Pancreas (tissue), 10 donors: ENCODE results near the gene RNF169. TPM values are rescaled to one million over a fixed set of nuclear protein-coding genes. Genes with fewer than 3 reads are reported as not detected.
A peak's percentile ranks its signal among the peaks of the same experiment; 100 is the strongest.

Experiments
- ATAC-seq, 4 donors: fragments of 200-7000 bp; cut with Tn5 transposase; one replicate each; pipeline versions ENCODE4 v1.8.0 to v1.9.1; 2020; ENCODE audit warnings: mild to moderate bottlenecking in 4 of 4, moderate library complexity in 4 of 4
- DNase-seq, 6 donors: peaks; one replicate each; pipeline ENCODE4 v3.0.0-alpha.2; 2020
- FAIRE-seq: peaks from 2 replicates; lab custom pipeline; 2012; peaks lifted over from hg19 to GRCh38; lab: Jason Lieb, UNC
- H3K27ac ChIP-seq, 4 donors: fragments of 200-600 bp; sonication (generic); 1 replicate in 3 of 4; 2 replicates in 1 of 4; pipeline versions ENCODE4 v1.5.0 to v1.8.0; 2020
- H3K27me3 ChIP-seq, 4 donors: fragments of 200-600 bp; one replicate each; pipeline ENCODE4 v1.8.0; 2021
- H3K36me3 ChIP-seq, 3 donors: fragments of 200-600 bp; sonication (generic) in 1 of 3; one replicate each; pipeline versions ENCODE4 v1.5.0 to v1.8.0; 2020 to 2021
- H3K4me1 ChIP-seq, 3 donors: fragments of 200-600 bp; one replicate each; pipeline ENCODE4 v1.8.0; 2021
- H3K4me3 ChIP-seq, 4 donors: fragments of 200-600 bp; sonication (generic) in 2 of 4; one replicate each; pipeline versions ENCODE4 v1.5.0 to v1.8.0; 2020 to 2021
- H3K9me3 ChIP-seq, 4 donors: fragments of 200-600 bp; one replicate each; pipeline ENCODE4 v1.8.0; 2021
- WGBS, 2 donors: extraction: QIAGEN DNeasy Blood & Tissue Kit; methylation state at CpG; one replicate each; pipeline ENCODE4 v1.1.7; 2013; 5-methylcytosine and 5-hydroxymethylcytosine counted together
- intact Hi-C, 3 donors: fragments of 100-400 bp; cut with DNase I; formaldehyde crosslinking; loops; one replicate each; pipeline versions ENCODE4 v1.11.1 to v1.14.2; 2022
- polyA plus RNA-seq, 2 donors: library from polyadenylated mRNA; stranded (reverse); fragments of 200-250 nt; gene quantifications; one replicate each; pipeline ENCODE4 v1.2.3, GENCODE V29; 2013
- total RNA-seq, 6 donors: library from RNA; stranded (reverse); fragmentation: NEBNext Ultra II Directional in 4 of 6; extraction: Animal tissue kit (Norgen Biotek cat#: 25700) in 4 of 6; gene quantifications; one replicate each; pipeline versions ENCODE4 v1.2.1 to v1.2.4, GENCODE V29; 2021 to 2023
- TF ChIP-seq, protein P1 (sequence below), 4 donors: fragments of 200-600 bp; sonication (generic) in 3 of 4; IDR thresholded peaks; one replicate each; pipeline versions ENCODE4 v1.5.0 to v1.8.0; 2021; ENCODE audit warnings: antibody characterized with exemption in 4 of 4
- donor health status: healthy with polysubstance abuse.
- donor health status: DM: no; HTN: no; CAD: no; lungs with moderate emphysema.
- donor health status: DM: no; HTN: no; CAD: no.
- donor health status: control.
- donor health status: control.
- donor health status: Bipolar disorder and iron deficiency.
- donor health status: DM: yes; HTN: yes; CAD: no.
- donor health status: DM: no; HTN: no; CAD: no.
- donor health status: DM: no; HTN: no; CAD: no.
- donor health status: DM: yes; HTN: yes; CAD: no.

The RNF169 gene
- total and polyA plus RNA-seq, 8 donors, result 2.3 to 12.0 (median 6.9) TPM

DNA sequence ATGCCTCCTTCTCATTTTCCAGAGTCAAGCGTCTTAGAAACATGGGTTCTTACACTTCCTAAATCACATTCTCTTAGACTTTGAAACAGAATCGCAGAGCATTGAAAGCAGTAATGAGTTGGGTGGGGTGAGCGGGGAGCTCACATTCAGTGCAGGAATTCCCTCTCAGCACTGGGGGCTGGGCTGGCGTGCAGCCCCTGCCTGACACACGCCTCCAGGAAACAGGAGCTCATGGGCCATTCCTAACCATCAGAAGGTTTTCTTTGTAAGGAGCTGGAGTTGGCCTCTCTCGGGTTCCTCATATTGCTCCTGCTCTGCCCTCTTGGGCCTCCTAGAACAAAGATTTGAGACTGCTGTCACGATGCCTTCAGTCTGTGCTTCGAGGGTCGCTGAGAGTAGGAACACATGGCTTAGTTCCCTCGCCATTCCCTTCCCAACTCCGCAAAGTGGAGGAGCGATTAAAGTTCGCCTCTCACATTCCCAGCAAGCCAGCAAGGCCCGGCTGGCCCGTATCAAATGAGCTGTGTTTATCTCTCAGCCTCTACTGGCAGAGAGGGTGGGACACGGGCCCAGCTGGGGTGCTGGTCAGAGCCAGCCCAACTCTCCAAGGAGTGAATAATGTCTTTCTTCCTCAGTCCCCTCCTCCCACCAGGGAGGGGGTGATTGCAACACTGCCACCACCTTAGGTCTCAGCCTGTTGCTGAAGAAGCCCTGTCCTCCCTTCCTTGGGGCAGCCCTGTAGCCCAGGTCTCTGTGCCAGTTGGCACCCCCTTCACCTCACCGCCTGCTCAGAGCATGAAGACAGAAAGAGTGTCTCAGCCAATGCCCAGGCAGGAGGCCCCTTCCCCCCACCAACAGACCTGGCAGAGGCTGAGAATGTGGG, 27.8 kb upstream of the RNF169 start:
- whole genome bisulfite sequencing, 2 donors, result 64 to 67% methylated on average over 17 of the region's 17 CpGs
- intact Hi-C loops, result loop anchor here in 1 of 3 donors (10.0 kb wide), 1 partner anchor 86 kb away; no protein-coding TSS in a partner anchor
- TF ChIP-seq, protein P1, sequence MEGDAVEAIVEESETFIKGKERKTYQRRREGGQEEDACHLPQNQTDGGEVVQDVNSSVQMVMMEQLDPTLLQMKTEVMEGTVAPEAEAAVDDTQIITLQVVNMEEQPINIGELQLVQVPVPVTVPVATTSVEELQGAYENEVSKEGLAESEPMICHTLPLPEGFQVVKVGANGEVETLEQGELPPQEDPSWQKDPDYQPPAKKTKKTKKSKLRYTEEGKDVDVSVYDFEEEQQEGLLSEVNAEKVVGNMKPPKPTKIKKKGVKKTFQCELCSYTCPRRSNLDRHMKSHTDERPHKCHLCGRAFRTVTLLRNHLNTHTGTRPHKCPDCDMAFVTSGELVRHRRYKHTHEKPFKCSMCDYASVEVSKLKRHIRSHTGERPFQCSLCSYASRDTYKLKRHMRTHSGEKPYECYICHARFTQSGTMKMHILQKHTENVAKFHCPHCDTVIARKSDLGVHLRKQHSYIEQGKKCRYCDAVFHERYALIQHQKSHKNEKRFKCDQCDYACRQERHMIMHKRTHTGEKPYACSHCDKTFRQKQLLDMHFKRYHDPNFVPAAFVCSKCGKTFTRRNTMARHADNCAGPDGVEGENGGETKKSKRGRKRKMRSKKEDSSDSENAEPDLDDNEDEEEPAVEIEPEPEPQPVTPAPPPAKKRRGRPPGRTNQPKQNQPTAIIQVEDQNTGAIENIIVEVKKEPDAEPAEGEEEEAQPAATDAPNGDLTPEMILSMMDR (IDR thresholded peaks at IDR 0.05), result no peak

DNA sequence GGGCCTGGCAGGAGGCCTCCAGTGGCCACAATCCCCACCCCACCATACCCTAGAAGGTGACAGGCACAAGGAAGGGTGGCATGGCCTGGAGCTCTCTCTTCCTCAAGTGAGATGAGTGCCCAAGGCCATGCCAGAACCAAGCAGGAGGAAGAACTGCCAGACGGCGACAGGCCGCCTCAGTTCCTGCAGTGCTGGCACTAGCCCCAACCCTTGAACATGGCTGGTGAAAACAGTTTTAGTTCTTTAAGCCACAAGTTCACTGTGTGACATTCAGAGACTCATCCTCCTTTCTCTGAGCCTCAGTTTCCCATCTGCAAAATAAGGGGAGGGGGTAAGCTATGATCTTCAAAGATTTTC, 27.2 kb upstream of the RNF169 start:
- FAIRE-seq, result no peak
- no peak for DNase-seq
- ATAC-seq, result peak in 2 of 4 donors; percentile 13 to 24
- Histone ChIP-seq H3K36me3 (no peaks in the 10 kb centered on the region), H3K27ac (no peak overlapping the region), H3K9me3 (no peaks in the 10 kb centered on the region), H3K27me3 (no peaks in the 10 kb centered on the region), H3K4me3 (no peak overlapping the region), H3K4me1 (no peaks in the 10 kb centered on the region)
- TF ChIP-seq, protein P1 (IDR thresholded peaks at IDR 0.05), result no peak
- intact Hi-C loops, result loop anchor here in 1 of 3 donors (10.0 kb wide), 1 partner anchor 87 kb away; no protein-coding TSS in a partner anchor
- WGBS, 2 donors, result 80 to 92% methylated on average over 3 of the region's 3 CpGs

More for the DNA sequence above, 27.8 kb upstream of the RNF169 start:
- Histone ChIP-seq H3K36me3 (no peaks in the 10 kb centered on the region), H3K27me3 (no peaks in the 10 kb centered on the region), H3K4me1 (no peaks in the 10 kb centered on the region), H3K27ac (no peak overlapping the region), H3K9me3 (no peaks in the 10 kb centered on the region), H3K4me3 (no peak overlapping the region)
- ATAC-seq (peak; percentile 51 to 67 (median 60)), FAIRE-seq (no peak), DNase-seq (peak in 2 of 6 donors; percentile 24 to 32)

DNA sequence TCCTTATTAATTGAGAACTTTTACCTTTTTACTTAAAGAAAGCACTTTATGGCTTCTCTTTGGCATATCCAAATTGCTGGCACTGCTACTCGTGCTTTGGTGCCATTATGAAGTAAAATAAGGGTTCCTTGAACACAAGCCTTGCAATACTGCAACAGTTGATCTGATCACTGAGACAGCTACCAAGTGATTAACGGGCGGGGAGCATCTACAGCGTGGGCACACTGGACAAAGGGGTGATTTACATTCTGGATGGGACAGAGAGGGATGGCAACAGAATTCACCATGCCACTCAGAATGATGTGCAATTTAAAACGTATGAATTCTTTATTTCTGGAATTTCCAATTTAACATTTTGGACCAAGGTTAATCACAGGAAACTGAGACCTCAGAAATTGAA, 25.1 kb upstream of the RNF169 start:
- no peak for FAIRE-seq
- intact Hi-C loops, result loop anchor here in 1 of 3 donors (10.0 kb wide), 1 partner anchor 89 kb away; no protein-coding TSS in a partner anchor

DNA sequence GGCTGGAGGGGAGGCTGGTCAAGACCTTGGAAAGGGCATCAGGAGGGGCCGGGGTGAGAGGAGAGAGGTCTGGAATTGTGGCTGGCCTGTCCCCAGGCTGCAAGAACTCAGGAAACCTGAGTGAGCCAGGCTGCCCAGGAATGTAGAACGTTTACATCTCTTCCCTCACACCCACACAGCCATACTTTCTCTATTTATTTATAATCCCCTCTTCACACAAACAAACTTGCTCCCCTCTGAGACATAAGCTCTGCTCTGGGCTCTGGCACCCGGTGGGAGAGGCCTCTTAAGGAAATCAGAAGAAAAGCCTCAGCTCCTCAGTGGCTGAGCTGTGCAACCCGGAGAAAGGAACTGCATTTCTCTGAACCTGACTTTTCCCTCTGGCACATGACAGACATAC, 22.9 kb upstream of the RNF169 start:
- Histone ChIP-seq H3K27ac (no peak overlapping the region), H3K4me1 (no peaks in the 10 kb centered on the region), H3K4me3 (no peak overlapping the region), H3K27me3 (no peaks in the 10 kb centered on the region), H3K9me3 (no peaks in the 10 kb centered on the region), H3K36me3 (no peaks in the 10 kb centered on the region)
- ATAC-seq, result no peak
- intact Hi-C loops, result loop anchor here in 1 of 3 donors (5.0 to 10.0 kb wide), 2 partner anchors 91 to 113 kb away; no protein-coding TSS in a partner anchor
- TF ChIP-seq, protein P1 (IDR thresholded peaks at IDR 0.05), result no peak
- no peak for FAIRE-seq
- WGBS, 2 donors, result 68 to 73% methylated on average over 4 of the region's 4 CpGs
- DNase-seq, result no peak

More for the DNA sequence above, 25.1 kb upstream of the RNF169 start:
- Histone ChIP-seq H3K9me3 (no peaks in the 10 kb centered on the region), H3K27me3 (no peaks in the 10 kb centered on the region), H3K4me3 (no peak overlapping the region), H3K4me1 (no peaks in the 10 kb centered on the region), H3K27ac (no peak overlapping the region), H3K36me3 (no peaks in the 10 kb centered on the region)
- TF ChIP-seq, protein P1 (IDR thresholded peaks at IDR 0.05), result no peak
- DNase-seq, result no peak
- no peak for ATAC-seq
- 72 to 77% methylated on average over 5 of the region's 5 CpGs for WGBS, 2 donors
